Measurements from ENCODE around the gene CUEDC2.

CUEDC2 gene, protein sequence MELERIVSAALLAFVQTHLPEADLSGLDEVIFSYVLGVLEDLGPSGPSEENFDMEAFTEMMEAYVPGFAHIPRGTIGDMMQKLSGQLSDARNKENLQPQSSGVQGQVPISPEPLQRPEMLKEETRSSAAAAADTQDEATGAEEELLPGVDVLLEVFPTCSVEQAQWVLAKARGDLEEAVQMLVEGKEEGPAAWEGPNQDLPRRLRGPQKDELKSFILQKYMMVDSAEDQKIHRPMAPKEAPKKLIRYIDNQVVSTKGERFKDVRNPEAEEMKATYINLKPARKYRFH

GRCh38 chr10:102432162-102432950 lies at the start of gene CUEDC2:
Gene CUEDC2, minus strand, starts transcription at chr10:102432574. Its CDS starts 7,386 bp downstream, at chr10:102425188.
- DNase-seq, result peak; percentile 89

- DNase-seq, result no peak
Observed at GRCh38 chr10:102480396-102480795, 48.0 kb upstream of the CUEDC2 start.

DNA sequence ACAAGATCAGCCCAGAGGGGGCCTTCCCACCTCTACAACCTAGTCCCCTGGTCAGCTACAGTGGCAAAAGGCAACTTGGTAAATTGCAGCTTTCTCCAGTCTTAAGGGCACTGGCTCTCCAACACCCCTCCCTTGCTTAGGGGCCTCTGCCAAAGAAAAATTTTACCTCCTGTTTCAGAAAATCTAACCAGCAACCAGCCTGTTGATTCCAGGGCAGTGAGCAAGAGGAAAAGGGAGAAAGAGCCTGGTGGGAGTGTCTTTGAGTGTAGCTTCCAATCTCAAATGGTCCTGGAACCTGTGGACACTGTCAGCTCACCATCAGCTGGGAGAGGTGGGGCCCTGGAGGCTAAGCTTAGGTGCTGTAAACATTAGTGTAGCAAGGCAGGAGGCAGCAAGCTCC lies 47.3 kb upstream of the CUEDC2 start:
- no peak for DNase-seq

- no peak for DNase-seq
Observed at GRCh38 chr10:102476466-102477141, 44.2 kb upstream of the CUEDC2 start.

GRCh38 chr10:102475451-102476040 lies 43.2 kb upstream of the CUEDC2 start:
- no peak for DNase-seq

DNA sequence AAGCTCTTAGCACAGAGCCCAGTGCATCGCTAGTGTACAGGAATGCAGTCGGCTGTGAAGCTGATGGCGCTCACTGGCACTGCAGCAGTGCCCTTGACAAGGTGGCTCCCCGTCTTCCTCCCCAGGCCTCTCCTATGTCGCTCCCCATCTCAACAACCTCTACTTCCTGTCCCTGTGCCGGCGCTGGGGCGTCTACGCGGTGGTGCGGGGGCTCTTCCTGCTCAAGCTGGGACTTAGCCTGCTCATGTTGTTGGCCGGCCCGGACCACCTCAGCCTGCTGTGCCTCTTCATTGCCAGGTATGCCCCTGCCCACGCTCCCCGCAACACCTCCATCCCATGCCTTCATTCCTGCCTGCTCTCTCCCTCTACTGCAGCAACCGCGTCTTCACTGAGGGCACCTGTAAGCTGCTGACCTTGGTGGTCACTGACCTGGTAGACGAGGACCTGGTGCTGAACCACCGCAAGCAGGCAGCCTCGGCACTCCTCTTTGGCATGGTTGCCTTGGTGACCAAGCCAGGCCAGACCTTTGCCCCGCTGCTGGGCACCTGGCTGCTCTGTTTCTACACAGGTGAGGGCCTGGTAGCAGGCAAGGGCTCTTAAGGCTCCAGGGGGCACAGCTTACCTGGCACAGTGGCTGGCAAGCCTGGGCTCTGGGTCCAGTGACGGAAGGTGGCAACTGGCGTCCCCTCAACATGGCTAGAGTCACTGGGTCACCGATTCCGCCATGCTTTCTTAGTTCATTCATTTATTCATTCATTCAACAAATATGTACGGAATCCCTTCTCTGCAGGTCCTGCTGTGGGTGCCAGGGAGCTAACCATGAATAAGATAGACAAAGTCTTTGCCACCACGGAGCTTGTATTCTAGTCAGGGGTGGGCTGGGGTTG lies 41.3 kb upstream of the CUEDC2 start:
- no peak for DNase-seq

- DNase-seq, result no peak
Observed at GRCh38 chr10:102470579-102471546, 38.5 kb upstream of the CUEDC2 start.

GRCh38 chr10:102468683-102469082 lies 36.3 kb upstream of the CUEDC2 start:
- DNase-seq, result no peak

- no peak for DNase-seq
Observed at GRCh38 chr10:102467971-102468438, 35.6 kb upstream of the CUEDC2 start.

GRCh38 chr10:102467318-102467717 lies 34.9 kb upstream of the CUEDC2 start:
- no peak for DNase-seq

DNA sequence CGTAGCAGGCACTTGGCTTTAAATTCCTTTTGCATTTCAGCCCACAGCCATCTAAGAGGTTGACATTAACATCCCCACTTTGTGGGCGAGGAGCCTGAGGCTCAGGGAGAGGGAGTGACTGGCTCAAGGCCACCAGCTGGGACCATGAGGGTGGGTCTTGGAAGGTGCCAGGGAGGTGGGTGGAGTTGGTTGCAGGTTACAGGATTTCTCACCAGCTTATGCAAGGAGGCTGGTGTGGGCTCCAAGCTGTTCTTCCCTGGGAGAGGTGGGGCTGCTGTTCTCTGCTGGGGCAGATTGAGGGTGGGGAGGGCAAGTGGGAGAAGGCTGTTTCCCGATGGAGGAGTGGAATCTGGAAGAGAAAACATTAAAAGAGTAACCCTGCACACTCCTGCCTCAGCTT lies 33.1 kb upstream of the CUEDC2 start:
- DNase-seq, result no peak

DNA sequence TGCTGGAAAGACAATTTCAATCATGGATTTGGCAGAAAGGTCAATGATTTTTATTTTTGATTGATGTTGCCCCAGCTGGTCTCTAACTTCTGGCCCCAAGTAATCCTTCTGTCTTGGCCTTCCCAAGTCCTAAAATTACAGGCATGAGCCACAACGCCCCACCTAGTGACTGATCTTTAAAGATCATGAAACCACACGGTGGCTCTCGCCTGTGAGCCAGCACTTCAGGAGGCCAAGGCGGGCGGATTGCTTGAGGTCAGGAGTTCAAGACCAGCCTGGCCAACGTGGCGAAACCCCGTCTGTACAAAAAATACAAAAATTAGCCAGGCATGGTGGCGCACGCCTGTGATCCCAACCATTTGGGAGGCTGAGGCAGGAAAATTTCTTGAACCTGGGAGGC lies 31.6 kb upstream of the CUEDC2 start:
- DNase-seq, result no peak

DNA sequence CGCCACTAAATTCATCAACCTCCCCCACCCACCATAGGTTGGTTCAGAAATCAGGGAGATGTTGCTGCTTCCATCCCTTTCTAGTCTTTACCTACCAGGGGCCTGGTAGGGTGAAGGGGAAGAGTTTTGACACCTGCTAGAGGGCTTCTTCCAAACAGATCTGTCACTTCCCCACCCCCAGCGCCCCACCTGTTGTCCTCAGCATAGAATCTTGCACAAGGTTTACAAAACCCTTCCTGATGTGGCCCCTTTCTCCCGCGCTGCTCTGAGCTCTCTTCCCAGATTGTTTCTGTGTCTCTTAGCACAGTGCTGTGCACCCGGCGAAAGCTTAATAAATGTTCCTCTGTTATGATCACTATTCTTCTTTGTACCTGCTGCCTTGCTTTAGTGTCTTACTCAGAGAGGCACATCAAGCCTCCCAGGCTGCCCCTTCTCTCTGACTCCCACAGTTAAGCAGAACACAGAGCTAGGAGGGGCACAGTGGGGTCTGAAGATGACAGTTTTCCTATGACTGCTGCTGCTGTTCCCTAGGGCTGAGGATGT lies 30.2 kb upstream of the CUEDC2 start:
- no peak for DNase-seq

DNA sequence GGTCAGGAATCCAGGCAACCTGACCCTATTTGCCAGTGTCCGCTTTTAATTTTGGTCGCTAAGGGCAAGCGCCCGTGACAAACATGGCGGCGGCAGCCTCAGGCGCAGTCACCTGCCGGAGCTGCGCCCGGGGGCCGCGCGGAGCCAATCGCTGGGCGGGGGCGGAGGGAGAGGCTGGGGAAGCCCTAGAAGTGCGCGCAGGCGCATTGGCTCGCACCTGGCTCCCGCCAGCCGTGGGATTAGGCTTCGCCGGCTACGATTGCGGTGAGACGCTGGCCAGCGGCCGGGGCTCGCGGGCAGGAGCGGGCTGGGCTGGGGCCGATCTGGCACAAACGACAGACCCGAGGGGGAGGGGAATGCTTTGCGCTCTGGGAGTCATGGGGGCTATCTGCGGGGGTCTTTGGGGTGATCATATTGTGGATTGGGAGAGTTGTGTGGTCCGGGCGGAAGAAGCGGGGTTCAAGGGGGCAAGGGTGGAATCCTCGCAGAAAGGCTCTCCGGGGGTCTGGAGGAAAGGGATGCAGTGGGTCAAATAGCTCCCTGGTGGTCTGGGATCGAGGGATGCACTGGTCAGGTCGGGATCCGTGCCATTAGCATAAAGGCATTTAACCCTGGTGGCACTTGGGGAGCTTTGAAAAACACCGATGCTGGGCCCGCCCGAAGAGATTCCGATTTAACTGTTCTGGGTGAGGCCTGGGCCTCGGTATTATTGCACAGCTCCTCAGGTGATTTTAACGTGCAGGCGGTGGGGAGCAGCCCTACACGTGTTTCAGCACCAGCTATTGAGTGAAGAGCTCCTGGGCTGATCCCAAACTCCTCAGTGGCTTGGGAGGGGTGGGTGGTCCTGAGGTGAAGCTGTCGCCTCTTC lies 29.0 kb upstream of the CUEDC2 start:
- DNase-seq, result peak; percentile 72

- DNase-seq, result no peak
Observed at GRCh38 chr10:102460836-102461186, 28.4 kb upstream of the CUEDC2 start.

DNA sequence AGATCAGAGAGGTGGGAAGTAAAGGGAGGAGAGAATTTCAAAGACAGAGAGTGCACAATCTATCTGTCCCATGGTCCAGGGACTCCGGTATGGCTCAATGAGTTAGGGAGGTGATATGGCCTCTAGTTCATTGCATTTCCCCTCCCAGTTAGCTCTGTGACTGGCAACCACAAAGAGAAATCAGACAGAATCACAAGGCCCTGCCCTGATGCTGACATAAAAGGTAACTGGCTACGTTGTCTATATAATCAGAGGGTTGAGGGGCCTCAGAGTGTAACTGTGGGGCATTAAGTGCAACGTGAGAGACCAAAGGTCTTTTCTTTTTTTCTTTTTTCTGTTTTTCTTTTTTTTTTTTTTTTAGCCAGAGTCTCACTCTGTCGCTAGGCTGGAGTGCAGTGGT lies 26.3 kb upstream of the CUEDC2 start:
- DNase-seq, result no peak

- peak; percentile 81 for DNase-seq
Observed at GRCh38 chr10:102457591-102458150, 25.3 kb upstream of the CUEDC2 start.

DNA sequence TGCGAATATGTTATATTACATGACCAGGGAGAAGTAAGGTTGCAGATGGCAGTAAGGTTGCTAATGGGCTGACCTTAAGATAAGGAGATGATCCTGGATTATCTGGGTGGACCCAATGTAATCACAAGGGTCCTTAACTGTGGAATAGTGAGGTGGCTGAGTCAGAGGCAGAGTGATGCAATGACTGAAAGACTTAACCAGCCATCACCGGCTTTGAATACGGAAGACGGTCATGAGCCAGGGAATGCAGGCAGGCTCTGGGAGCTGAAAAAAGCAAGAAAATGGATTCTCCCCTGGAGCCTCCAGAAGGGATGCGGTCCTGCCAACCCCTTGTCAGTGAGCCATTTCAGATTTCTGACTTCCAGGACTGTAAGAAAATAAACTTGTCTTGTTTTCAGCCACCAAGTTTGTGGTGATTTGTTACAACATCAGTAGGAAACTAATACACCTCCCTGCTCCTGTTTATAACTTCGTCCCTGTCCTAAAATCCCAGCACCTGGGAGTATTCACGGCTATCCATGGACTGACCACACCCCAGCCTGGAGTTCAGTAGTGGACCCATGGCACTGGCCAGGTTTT lies 23.6 kb upstream of the CUEDC2 start:
- no peak for DNase-seq
